HCT116 (cell line): ENCODE data around the gene PTGES2. TPM values are rescaled to one million over a fixed set of nuclear protein-coding genes. Genes with fewer than 3 reads are reported as not detected.

Experiments used
- ATAC-seq: fragments of 200-7000 bp; cut with Tn5 transposase; 2 replicates; pipeline ENCODE4 v1.9.1; 2020; ENCODE audit warnings: mild to moderate bottlenecking, moderate library complexity
- BruUV-seq: library from RNA; stranded (reverse); fragments of 400-500 nt; replicated peaks from 2 replicates; lab custom pipeline; 2021; lab: Mats Ljungman, UMichigan
- CTCF ChIA-PET: fragments of 300-600 bp; sonication (Branson Sonifier 250); formaldehyde crosslinking; loops from one replicate; lab custom pipeline; 2021; ENCODE audit warnings: antibody characterized with exemption; lab: Charles Lee
- POLR2A ChIA-PET: fragments of 300-600, 350-600 bp; sonication (Branson Sonifier 250); formaldehyde crosslinking; loops from one replicate; lab custom pipeline; 2021; ENCODE audit warnings: antibody characterized with exemption; lab: Charles Lee
- RAD21 ChIA-PET, 2 experiments: fragments of 300-600 bp; sonication (Branson Sonifier 250); formaldehyde crosslinking; loops; one replicate each; lab custom pipeline; 2023; ENCODE audit warnings: low total read pairs in 2 of 2; ENCODE audit not compliant: uncharacterized antibody in 2 of 2, unreplicated experiment in 2 of 2, low non-redundant PET in 1 of 2; lab: Charles Lee
- DNase-seq: peaks from one replicate; pipeline ENCODE4 v3.0.0-alpha.2; 2010; ENCODE audit warnings: low read depth, low spot score
- H2AFZ ChIP-seq: fragments of 200-600 bp; shearing (Covaris generic), sonication (generic); 2 replicates; pipeline ENCODE4 v1.6.1; 2017; ENCODE audit warnings: low read depth, mixed run types, mixed read lengths, antibody characterized with exemption, low read length; ENCODE audit not compliant: poor library complexity, severe bottlenecking
- H3K27ac ChIP-seq: 2 replicates; pipeline ENCODE4 v1.5.1; 2012; ENCODE audit warnings: low read depth, low read length
- H3K27me3 ChIP-seq: fragments of 200-600 bp; sonication (generic); 2 replicates; pipeline ENCODE4 v1.6.1; 2016; ENCODE audit warnings: mixed run types, low read length, mixed read lengths; ENCODE audit not compliant: insufficient read depth
- H3K36me3 ChIP-seq, 2 experiments: fragments of 200-500 bp in 1 of 2; fragments of 200-600 bp in 1 of 2; sonication (Bioruptor generic) in 1 of 2; sonication (generic) in 1 of 2; 2 replicates each; pipeline versions ENCODE4 v1.5.1 to v1.6.1; 2014 to 2016; ENCODE audit warnings: low read length in 2 of 2, inconsistent platforms in 1 of 2, mixed read lengths in 1 of 2, mixed run types in 1 of 2; ENCODE audit not compliant: insufficient read depth in 2 of 2, control insufficient read depth in 1 of 2
- H3K4me1 ChIP-seq, 2 experiments: fragments of 200-600 bp in 1 of 2; sonication (generic) in 1 of 2; 2 replicates each; pipeline versions ENCODE4 v1.5.1 to v1.6.1; 2012 to 2017; ENCODE audit warnings: low read length in 2 of 2, inconsistent platforms in 1 of 2, mild to moderate bottlenecking in 1 of 2, mixed read lengths in 1 of 2, mixed run types in 1 of 2, moderate library complexity in 1 of 2; ENCODE audit not compliant: insufficient read depth in 2 of 2, control insufficient read depth in 1 of 2
- H3K4me2 ChIP-seq: fragments of 200-600 bp; sonication (generic); 2 replicates; pipeline ENCODE4 v1.6.1; 2017; ENCODE audit warnings: mixed run types, low read length, mixed read lengths
- H3K4me3 ChIP-seq, 2 experiments: fragments of 200-600 bp in 1 of 2; sonication (generic) in 1 of 2; replicated peaks in 1 of 2; 2 replicates each; pipeline ENCODE4 v1.5.1; 2011 to 2016; ENCODE audit warnings: low read length in 2 of 2, control low read depth in 1 of 2, low read depth in 1 of 2, mild to moderate bottlenecking in 1 of 2, mixed read lengths in 1 of 2, mixed run types in 1 of 2
- H3K79me2 ChIP-seq: fragments of 200-600 bp; sonication (generic); 2 replicates; pipeline ENCODE4 v1.6.1; 2017; ENCODE audit warnings: mild to moderate bottlenecking, mixed run types, low read length, moderate library complexity, mixed read lengths; ENCODE audit not compliant: insufficient read depth
- H3K9ac ChIP-seq: fragments of 200-600 bp; sonication (generic); 2 replicates; pipeline ENCODE4 v1.6.1; 2016; ENCODE audit warnings: low read length, mixed read lengths
- H3K9me2 ChIP-seq: fragments of 200-600 bp; sonication (generic), shearing (Covaris generic); 2 replicates; pipeline ENCODE4 v1.6.1; 2017; ENCODE audit warnings: mixed run types, mild to moderate bottlenecking, moderate library complexity; ENCODE audit not compliant: insufficient read depth
- H3K9me3 ChIP-seq, 2 experiments: fragments of 200-500 bp in 1 of 2; fragments of 200-600 bp in 1 of 2; sonication (Bioruptor generic) in 1 of 2; sonication (generic) in 1 of 2; 2 replicates each; pipeline ENCODE4 v1.6.1; 2014 to 2017; ENCODE audit warnings: low read length in 2 of 2, mixed read lengths in 2 of 2, inconsistent platforms in 1 of 2, low read depth in 1 of 2, mild to moderate bottlenecking in 1 of 2, mixed run types in 1 of 2, moderate library complexity in 1 of 2; ENCODE audit not compliant: control insufficient read depth in 1 of 2, insufficient read depth in 1 of 2
- H4K20me1 ChIP-seq: fragments of 200-600 bp; sonication (generic), shearing (Covaris generic); 2 replicates; pipeline ENCODE4 v1.6.1; 2017; ENCODE audit warnings: mixed run types, mild to moderate bottlenecking, moderate library complexity; ENCODE audit not compliant: insufficient read depth
- CEBPB ChIP-seq: IDR thresholded peaks from 2 replicates; pipeline ENCODE4 v1.6.1; 2012; ENCODE audit warnings: low read depth
- EZH2 ChIP-seq: fragments of 200-600 bp; sonication (generic); IDR thresholded peaks from 2 replicates; pipeline ENCODE4 v1.6.1; 2017; ENCODE audit warnings: antibody characterized with exemption, mixed run types
- POLR2A ChIP-seq: IDR thresholded peaks from 2 replicates; pipeline ENCODE4 v1.7.0; 2011; ENCODE audit warnings: borderline replicate concordance; ENCODE audit not compliant: insufficient read depth, insufficient read length; ENCODE audit errors: extremely low read depth
- POLR2AphosphoS5 ChIP-seq: IDR thresholded peaks from 2 replicates; pipeline ENCODE4 v1.6.1; 2011; ENCODE audit warnings: mild to moderate bottlenecking, low read depth, low read length, moderate library complexity
- REST ChIP-seq: IDR thresholded peaks from 2 replicates; pipeline ENCODE4 v1.6.1; 2012; ENCODE audit warnings: low read depth
- SIN3A ChIP-seq: IDR thresholded peaks from 2 replicates; pipeline ENCODE4 v1.6.1; 2012; ENCODE audit warnings: low read depth
- SRF ChIP-seq: IDR thresholded peaks from 2 replicates; pipeline ENCODE4 v1.6.1; 2012; ENCODE audit warnings: low read depth
- ZNF274 ChIP-seq: fragments of 200-500 bp; sonication (Bioruptor generic); IDR thresholded peaks from 2 replicates; pipeline ENCODE4 v1.6.1; 2014; ENCODE audit warnings: mild to moderate bottlenecking, low read depth, low read length, inconsistent platforms
- intact Hi-C: fragments of 100-400 bp; cut with micrococcal nuclease; formaldehyde crosslinking; loops from 2 replicates; pipeline ENCODE4 v1.10.0; 2022
- total RNA-seq: library from RNA; stranded (reverse); gene quantifications from one replicate; pipeline ENCODE4 v1.2.1, GENCODE V29; 2021; ENCODE audit not compliant: unreplicated experiment

Gene PTGES2
- total RNA-seq, 1 experiment from 2014 or later, result 148 TPM

- RAD21 ChIA-PET, result no interaction called here
- no peak overlapping the region for H3K4me3 ChIP-seq
- no peak for DNase-seq
- H3K27me3 ChIP-seq, result no peaks in the 10 kb centered on the region
- intact Hi-C loops, result no loop called here
- POLR2A ChIA-PET, result interaction anchor here (0.6 to 1.0 kb wide), 2 partner anchors 9 to 68 kb away, joined by 3 to 4 read pairs; no protein-coding TSS in a partner anchor
- CTCF ChIA-PET, result interaction anchor here (1.1 kb wide), 1 partner anchor 27 kb away, joined by 3 read pairs; no protein-coding TSS in a partner anchor
- no peak overlapping the region for H3K4me2 ChIP-seq
- no peaks in the 10 kb centered on the region for H3K9me3 ChIP-seq
- no peak for ATAC-seq
- TF ChIP-seq CEBPB, result no peak
- TF ChIP-seq SRF, result no peak
- TF ChIP-seq SIN3A, result no peak
- no peak for TF ChIP-seq POLR2AphosphoS5
- no peak for TF ChIP-seq REST
- TF ChIP-seq POLR2A, result no peak
- no peak for TF ChIP-seq ZNF274
- no peak for TF ChIP-seq EZH2
- no TSS peak for BruUV-seq
- H2AFZ ChIP-seq, result no peak overlapping the region
- H4K20me1 ChIP-seq, result 0 out of 2 replicates have a peak, but pooled peaks cover 4% of the 10 kb centered on the region
- no peaks in the 10 kb centered on the region for H3K9me2 ChIP-seq
- no peak overlapping the region for H3K27ac ChIP-seq
- no peaks in the 10 kb centered on the region for H3K36me3 ChIP-seq
- H3K9ac ChIP-seq, result no peak overlapping the region
- peaks cover 14 to 28% of the 10 kb centered on the region in 2 experiments for H3K4me1 ChIP-seq
- H3K79me2 ChIP-seq, result peaks cover 76% of the 10 kb centered on the region
Measured at GRCh38 chr9:128091144-128091543, 36.4 kb downstream of the PTGES2 start.
